NCI-H146 treated with DMSO at 0.1 percent for 48 hours (cell line): Measurements from ENCODE around the gene PLXNA4.

Source experiments
- DNase-seq: peaks from one replicate; lab custom pipeline; 2025; ENCODE audit not compliant: unreplicated experiment; lab: John Stamatoyannopoulos, UW

Gene PLXNA4

GRCh38 chr7:132249256-132249971 lies 326.9 kb downstream of the PLXNA4 start:
- DNase-seq: no peak

GRCh38 chr7:132248841-132249240 lies 327.4 kb downstream of the PLXNA4 start:
- no peak for DNase-seq

- no peak for DNase-seq
Measured at GRCh38 chr7:132247995-132248618, 328.2 kb downstream of the PLXNA4 start.

GRCh38 chr7:132246591-132246990 lies 329.7 kb downstream of the PLXNA4 start:
- DNase-seq: no peak

GRCh38 chr7:132245539-132245938 lies 330.7 kb downstream of the PLXNA4 start:
- no peak for DNase-seq

- DNase-seq: no peak
Measured at GRCh38 chr7:132244903-132245480, 331.3 kb downstream of the PLXNA4 start.

GRCh38 chr7:132243463-132243862 lies 332.8 kb downstream of the PLXNA4 start:
- DNase-seq: no peak

GRCh38 chr7:132243051-132243450 lies 333.2 kb downstream of the PLXNA4 start:
- DNase-seq: no peak

GRCh38 chr7:132242192-132242812 lies 334.0 kb downstream of the PLXNA4 start:
- DNase-seq: no peak

- DNase-seq: no peak
Measured at GRCh38 chr7:132240821-132241422, 335.3 kb downstream of the PLXNA4 start.

GRCh38 chr7:132240262-132240661 lies 336.0 kb downstream of the PLXNA4 start:
- DNase-seq: no peak

GRCh38 chr7:132239422-132239994 lies 336.8 kb downstream of the PLXNA4 start:
- DNase-seq: no peak

- no peak for DNase-seq
Measured at GRCh38 chr7:132234711-132235110, 341.6 kb downstream of the PLXNA4 start.

- no peak for DNase-seq
Measured at GRCh38 chr7:132232406-132232805, 343.9 kb downstream of the PLXNA4 start.

GRCh38 chr7:132230462-132230861 lies 345.8 kb downstream of the PLXNA4 start:
- no peak for DNase-seq

- no peak for DNase-seq
Measured at GRCh38 chr7:132228240-132228639, 348.0 kb downstream of the PLXNA4 start.

GRCh38 chr7:132226957-132227290 lies 349.3 kb downstream of the PLXNA4 start:
- DNase-seq: no peak

- no peak for DNase-seq
Measured at GRCh38 chr7:132226046-132226956, 350.0 kb downstream of the PLXNA4 start.

- no peak for DNase-seq
Measured at GRCh38 chr7:132225216-132226030, 350.8 kb downstream of the PLXNA4 start.
